NCI-H82 (cell line): ENCODE measurements around the gene SS18L1.
A peak's percentile ranks its signal among the peaks of the same experiment; 100 is the strongest.

Source experiments
- DNase-seq: peaks from one replicate; lab custom pipeline; 2025; lab: John Stamatoyannopoulos, UW

The SS18L1 gene

GRCh38 chr20:62212299-62212698, 68.7 kb downstream of the SS18L1 start:
- DNase-seq, result no peak

GRCh38 chr20:62214067-62214466, 70.5 kb downstream of the SS18L1 start:
- peak; percentile 46 for DNase-seq

- no peak for DNase-seq
These were observed 71.7 kb downstream of the SS18L1 start for GRCh38 chr20:62215020-62215990.

GRCh38 chr20:62215991-62216635, 72.5 kb downstream of the SS18L1 start:
- DNase-seq, result no peak

GRCh38 chr20:62216636-62217566, 73.3 kb downstream of the SS18L1 start:
- DNase-seq, result no peak

- no peak for DNase-seq
These were observed 74.6 kb downstream of the SS18L1 start for GRCh38 chr20:62217913-62218773.

GRCh38 chr20:62219101-62219991, 75.8 kb downstream of the SS18L1 start:
- peak; percentile 78 for DNase-seq

GRCh38 chr20:62219992-62220665, 76.6 kb downstream of the SS18L1 start, which contains the start of gene HRH3:
Gene HRH3 (minus strand): TSS chr20:62220278. CDS start chr20:62219970, 308 bp downstream.
- peak; percentile 79 for DNase-seq

GRCh38 chr20:62220666-62221568, 77.3 kb downstream of the SS18L1 start:
- DNase-seq, result peak; percentile 35

- no peak for DNase-seq
These were observed 78.8 kb downstream of the SS18L1 start for GRCh38 chr20:62222266-62222850.

- DNase-seq, result no peak
These were observed 79.4 kb downstream of the SS18L1 start for GRCh38 chr20:62222972-62223371.

GRCh38 chr20:62223571-62223970, 80.0 kb downstream of the SS18L1 start:
- DNase-seq, result no peak

- DNase-seq, result no peak
These were observed 80.7 kb downstream of the SS18L1 start for GRCh38 chr20:62224113-62224855.

GRCh38 chr20:62225026-62225425, 81.5 kb downstream of the SS18L1 start:
- DNase-seq, result no peak

GRCh38 chr20:62225820-62226635, 82.5 kb downstream of the SS18L1 start:
- peak; percentile 48 for DNase-seq
